ENCODE results near the gene EPB41.
"Not testable (repeated sequence)": the region's sequence is repeated elsewhere in the genome, so short reads cannot be mapped to it uniquely, and the experiment has no call there.

The EPB41 gene

DNA sequence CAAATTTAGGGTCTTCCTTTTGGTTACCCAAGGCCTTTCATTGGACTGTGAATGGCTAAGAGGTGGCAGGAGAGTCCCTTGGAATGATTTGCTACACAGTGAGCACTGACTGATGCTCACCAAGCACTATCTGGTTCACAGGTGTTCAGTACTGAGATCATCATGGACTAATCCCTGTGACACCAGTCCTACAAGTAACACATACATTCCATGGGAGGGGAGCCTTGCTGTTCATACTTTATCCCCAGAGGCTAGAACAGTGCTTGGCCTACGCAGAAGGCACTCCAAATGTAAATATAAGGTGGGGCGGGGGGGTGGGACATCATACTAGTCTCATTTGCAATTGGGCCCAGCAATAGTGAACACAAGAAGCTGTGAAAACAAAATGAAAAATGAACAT is 229.8 kb downstream of the EPB41 start:
- TF ChIP-seq, protein P1, sequence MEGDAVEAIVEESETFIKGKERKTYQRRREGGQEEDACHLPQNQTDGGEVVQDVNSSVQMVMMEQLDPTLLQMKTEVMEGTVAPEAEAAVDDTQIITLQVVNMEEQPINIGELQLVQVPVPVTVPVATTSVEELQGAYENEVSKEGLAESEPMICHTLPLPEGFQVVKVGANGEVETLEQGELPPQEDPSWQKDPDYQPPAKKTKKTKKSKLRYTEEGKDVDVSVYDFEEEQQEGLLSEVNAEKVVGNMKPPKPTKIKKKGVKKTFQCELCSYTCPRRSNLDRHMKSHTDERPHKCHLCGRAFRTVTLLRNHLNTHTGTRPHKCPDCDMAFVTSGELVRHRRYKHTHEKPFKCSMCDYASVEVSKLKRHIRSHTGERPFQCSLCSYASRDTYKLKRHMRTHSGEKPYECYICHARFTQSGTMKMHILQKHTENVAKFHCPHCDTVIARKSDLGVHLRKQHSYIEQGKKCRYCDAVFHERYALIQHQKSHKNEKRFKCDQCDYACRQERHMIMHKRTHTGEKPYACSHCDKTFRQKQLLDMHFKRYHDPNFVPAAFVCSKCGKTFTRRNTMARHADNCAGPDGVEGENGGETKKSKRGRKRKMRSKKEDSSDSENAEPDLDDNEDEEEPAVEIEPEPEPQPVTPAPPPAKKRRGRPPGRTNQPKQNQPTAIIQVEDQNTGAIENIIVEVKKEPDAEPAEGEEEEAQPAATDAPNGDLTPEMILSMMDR (IDR thresholded peaks at IDR 0.05): no peak
- Histone ChIP-seq H3K27ac (no peak overlapping the region), H3K36me3 (peaks cover 53% of the 10 kb centered on the region), H3K4me3 (ENCODE audit: low read depth in 1 of 2, low read length in 1 of 2) (no peak overlapping the region), H3K9me3 (peaks cover 9% of the 10 kb centered on the region), H3K4me1 (ENCODE audit: control insufficient read depth in 1 of 2, insufficient read depth in 1 of 2, low read depth in 1 of 2, low read length in 1 of 2) (no peaks in the 10 kb centered on the region), H3K27me3 (no peaks in the 10 kb centered on the region)

GRCh38 chr1:29145739-29146437 is 231.5 kb downstream of the EPB41 start:
- TF ChIP-seq, protein P1 (IDR thresholded peaks at IDR 0.05): no peak
- Histone ChIP-seq H3K4me1 (ENCODE audit: control insufficient read depth in 1 of 2, insufficient read depth in 1 of 2, low read depth in 1 of 2, low read length in 1 of 2) (no peaks in the 10 kb centered on the region), H3K27me3 (no peaks in the 10 kb centered on the region), H3K4me3 (ENCODE audit: low read depth in 1 of 2, low read length in 1 of 2) (no peak overlapping the region), H3K27ac (no peak overlapping the region), H3K9me3 (peaks cover 9% of the 10 kb centered on the region), H3K36me3 (peaks cover 70% of the 10 kb centered on the region)

DNA sequence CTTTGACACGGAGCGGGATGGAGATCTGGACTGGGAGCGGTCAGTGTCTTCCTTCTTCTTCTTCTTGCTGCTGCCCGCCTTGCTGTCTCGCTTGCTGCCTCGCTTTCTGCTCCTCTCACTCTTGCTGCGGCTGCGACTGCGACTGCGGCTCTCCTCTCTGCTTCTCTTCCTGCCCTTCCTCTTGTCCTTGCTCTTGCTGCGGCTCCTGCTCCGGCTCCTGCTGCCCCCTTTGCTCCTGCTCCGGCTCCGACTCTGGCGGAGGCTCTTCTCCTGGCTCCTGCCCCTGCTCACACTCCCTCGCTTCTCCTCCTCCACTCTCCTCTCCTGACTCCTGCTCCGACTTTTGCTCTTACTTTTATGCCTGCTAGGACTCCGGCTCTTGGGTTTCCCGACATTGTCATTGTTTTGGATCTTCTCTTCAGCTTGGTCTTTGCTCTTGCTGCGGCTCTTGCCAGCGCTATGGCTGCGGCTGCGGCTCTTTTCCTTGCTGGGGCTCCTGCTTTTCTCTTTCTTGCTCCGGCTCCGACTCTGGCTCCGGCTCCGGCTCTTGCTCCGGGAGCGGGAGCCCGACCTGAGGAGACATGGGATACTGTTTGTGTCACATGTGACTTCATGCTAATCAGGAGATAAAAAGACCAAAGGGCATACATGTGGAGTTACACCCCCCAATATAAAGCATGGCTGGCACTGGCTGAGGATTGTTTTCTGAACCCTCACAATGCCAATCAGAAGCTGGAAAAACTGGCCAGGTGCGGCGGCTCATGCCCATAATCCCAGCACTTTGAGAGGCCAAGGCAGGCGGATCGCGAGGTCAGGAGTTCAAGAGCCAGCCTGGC is 234.5 kb downstream of the EPB41 start:
- Histone ChIP-seq H3K4me1 (ENCODE audit: control insufficient read depth in 1 of 2, insufficient read depth in 1 of 2, low read depth in 1 of 2, low read length in 1 of 2) (no peaks in the 10 kb centered on the region), H3K36me3 (peaks cover 99% of the 10 kb centered on the region), H3K27ac (no peak overlapping the region), H3K27me3 (no peaks in the 10 kb centered on the region), H3K4me3 (ENCODE audit: low read depth in 1 of 2, low read length in 1 of 2) (no peak overlapping the region), H3K9me3 (peaks cover 9% of the 10 kb centered on the region)
- TF ChIP-seq, protein P1 (IDR thresholded peaks at IDR 0.05): no peak

DNA sequence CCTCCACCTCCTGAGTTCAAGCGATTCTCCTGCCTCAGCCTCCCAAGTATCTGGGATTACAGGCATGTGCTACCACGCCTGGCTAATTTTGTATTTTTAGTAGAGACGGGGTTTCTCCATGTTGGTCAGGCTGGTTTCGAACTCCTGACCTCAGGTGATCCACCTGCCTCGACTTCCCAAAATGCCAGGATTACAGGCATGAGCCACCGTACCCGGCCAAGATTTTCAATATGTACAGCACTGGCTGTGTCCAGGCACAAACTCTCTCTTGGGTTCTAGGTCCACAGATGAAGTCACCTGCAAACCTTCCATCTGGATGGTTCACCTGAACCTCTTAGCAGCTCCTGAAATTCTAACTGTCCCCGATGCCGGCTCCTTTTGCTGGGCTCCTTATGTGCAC is 236.0 kb downstream of the EPB41 start:
- not testable (repeated sequence) for H3K9me3 ChIP-seq; H3K4me1 ChIP-seq (ENCODE audit: control insufficient read depth in 1 of 2, insufficient read depth in 1 of 2, low read depth in 1 of 2, low read length in 1 of 2); H3K27ac ChIP-seq; H3K27me3 ChIP-seq; H3K4me3 ChIP-seq (ENCODE audit: low read depth in 1 of 2, low read length in 1 of 2)
- H3K36me3 ChIP-seq: peaks cover 100% of the 10 kb centered on the region

GRCh38 chr1:29152046-29152805 is 237.9 kb downstream of the EPB41 start:
- TF ChIP-seq, protein P1 (IDR thresholded peaks at IDR 0.05): no peak
- Histone ChIP-seq H3K4me1 (ENCODE audit: control insufficient read depth in 1 of 2, insufficient read depth in 1 of 2, low read depth in 1 of 2, low read length in 1 of 2) (no peaks in the 10 kb centered on the region), H3K4me3 (ENCODE audit: low read depth in 1 of 2, low read length in 1 of 2) (no peak overlapping the region), H3K9me3 (peaks cover 9% of the 10 kb centered on the region), H3K27ac (no peak overlapping the region), H3K36me3 (peaks cover 98% of the 10 kb centered on the region), H3K27me3 (no peaks in the 10 kb centered on the region)

Data from neutrophil (primary cell).